SK-MEL-5 (cell line): ENCODE data around the gene CACNA2D1. TPM values are rescaled to one million over a fixed set of nuclear protein-coding genes. Genes with fewer than 3 reads are reported as not detected.
A peak's percentile ranks its signal among the peaks of the same experiment; 100 is the strongest.

Source experiments
- DNase-seq: peaks from one replicate; pipeline ENCODE4 v3.0.0-alpha.2; 2016; ENCODE audit warnings: low read depth, low spot score
- in situ Hi-C: cut with HindIII; loops from 2 replicates; pipeline ENCODE4 v1.10.0; 2016; ENCODE audit warnings: low sequenced_read_pairs, high pct_unique_total_duplicates, low pct_unique_long_range_greater_than_20kb
- total RNA-seq: library from RNA; depleted of rRNA; stranded (reverse); fragments of >200 nt; shearing (Covaris generic); gene quantifications from 2 replicates; pipeline ENCODE4 v1.2.3, GENCODE V29; 2014

The CACNA2D1 gene
- total RNA-seq, 1 experiment from 2014 or later = 10.3 TPM

GRCh38 chr7:82179311-82179710 is 264.3 kb downstream of the CACNA2D1 start:
- in situ Hi-C loops = no loop called here
- DNase-seq = no peak

DNA sequence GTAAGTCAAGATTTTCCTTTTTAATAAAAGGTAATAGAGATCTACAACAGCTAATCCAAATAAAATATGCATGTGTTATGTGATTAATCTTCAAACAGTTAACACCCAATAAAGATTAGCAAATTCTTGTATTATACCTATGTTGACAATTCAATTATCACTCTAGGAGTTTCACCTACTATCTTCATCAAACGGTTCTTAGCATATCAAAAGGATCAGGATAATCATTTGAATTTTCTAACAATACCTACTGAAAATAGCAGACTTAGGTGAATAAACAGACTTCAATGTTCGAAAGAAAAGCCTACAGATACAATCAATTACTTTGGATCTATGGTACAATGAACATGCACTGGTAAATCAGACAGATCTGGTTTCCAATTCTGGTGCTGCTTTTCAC is 268.3 kb downstream of the CACNA2D1 start:
- in situ Hi-C loops = no loop called here
- DNase-seq = no peak

DNA sequence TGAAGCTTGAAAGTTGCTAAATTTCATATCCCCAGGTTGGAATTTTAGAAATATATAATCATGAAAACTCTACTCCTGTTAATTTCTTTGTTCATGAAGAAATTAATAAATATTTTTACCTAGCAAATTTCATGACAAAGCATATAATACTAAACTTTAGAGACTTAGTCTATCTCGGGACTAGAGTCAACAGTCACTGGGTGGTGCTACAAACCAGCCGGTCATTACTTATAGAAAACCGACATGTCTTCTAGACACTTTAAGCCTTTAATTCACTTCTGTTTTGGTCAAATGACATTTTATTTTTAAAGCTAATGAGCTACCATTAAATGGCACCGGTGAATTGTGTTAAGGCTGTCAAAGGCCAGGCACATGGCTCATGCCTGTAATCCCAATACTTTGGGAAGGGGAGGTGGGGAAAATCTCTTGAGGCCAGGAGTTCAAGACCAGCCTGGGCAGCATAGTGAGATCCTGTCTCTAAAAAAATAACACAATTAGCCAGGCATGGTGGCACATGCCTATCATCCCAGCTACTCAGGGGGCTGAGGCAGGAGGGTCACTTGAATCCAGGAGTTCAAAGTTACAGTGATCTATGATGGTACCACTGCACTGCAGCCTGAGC is 270.1 kb downstream of the CACNA2D1 start:
- in situ Hi-C loops = no loop called here
- DNase-seq = peak; percentile 48

DNA sequence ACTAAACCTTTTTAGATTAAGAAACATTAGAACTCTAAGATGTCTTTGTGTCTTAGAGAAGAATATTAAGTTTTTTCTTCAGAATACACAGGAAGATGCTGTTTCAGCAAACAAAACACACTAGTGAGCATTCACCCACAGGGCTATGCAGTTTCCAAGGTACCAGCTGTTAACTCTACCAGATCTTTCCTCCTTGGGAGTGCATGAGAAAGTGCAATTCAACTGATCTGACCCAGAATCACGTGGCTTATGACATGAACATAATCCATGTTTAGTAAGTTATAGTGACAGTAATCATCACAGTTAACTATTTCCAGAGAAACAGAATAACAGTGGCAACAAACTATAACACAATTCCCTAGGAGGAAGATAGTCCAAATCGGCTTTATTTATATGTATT is 270.7 kb downstream of the CACNA2D1 start:
- in situ Hi-C loops = no loop called here

DNA sequence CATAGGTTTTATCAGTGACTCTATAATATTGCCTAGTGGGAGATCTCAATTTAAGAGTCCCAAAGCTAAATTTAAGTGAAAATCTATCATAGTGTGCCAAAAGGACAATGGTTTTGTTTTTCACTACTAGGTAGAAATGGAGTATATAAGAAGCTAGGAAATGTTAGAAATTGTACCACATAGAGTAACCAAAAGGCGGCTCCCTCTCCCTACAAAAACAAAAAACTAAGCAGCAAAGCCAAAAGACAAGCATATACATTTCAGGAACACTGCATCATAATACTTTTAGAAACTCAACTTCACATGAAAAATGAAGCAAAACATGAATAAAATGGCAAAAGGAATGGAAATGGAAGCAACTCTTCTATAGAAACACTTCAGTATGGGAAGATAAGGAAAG is 271.6 kb downstream of the CACNA2D1 start:
- peak; percentile 54 for DNase-seq
- in situ Hi-C loops = no loop called here

More for the DNA sequence above, 270.7 kb downstream of the CACNA2D1 start:
- peak; percentile 73 for DNase-seq

GRCh38 chr7:82167558-82168314 is 275.8 kb downstream of the CACNA2D1 start:
- in situ Hi-C loops = no loop called here
- DNase-seq = no peak

- in situ Hi-C loops = no loop called here
- DNase-seq = no peak
Measured at GRCh38 chr7:82166260-82167015, 277.1 kb downstream of the CACNA2D1 start.

DNA sequence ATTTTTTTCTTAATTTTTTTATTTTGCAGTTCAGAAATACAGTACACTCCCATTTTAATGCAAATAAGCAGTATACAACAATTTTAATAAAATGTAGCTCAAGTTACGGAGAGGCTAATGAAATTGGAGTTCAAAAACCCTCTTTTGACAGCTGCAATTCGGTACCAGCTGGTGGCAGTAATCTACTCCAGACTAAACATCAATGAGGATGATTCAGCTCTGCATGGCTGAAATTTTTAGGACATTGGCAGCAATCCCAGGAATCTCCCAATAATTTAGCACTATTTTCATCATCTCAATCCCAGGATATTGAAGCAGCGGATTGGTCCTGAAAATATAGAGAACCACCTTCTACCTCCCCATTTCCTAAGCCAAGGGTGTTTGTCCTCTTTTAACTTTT is 278.8 kb downstream of the CACNA2D1 start:
- peak; percentile 59 for DNase-seq
- in situ Hi-C loops = no loop called here

GRCh38 chr7:82164410-82164809 is 279.2 kb downstream of the CACNA2D1 start:
- in situ Hi-C loops = no loop called here
- DNase-seq = no peak

GRCh38 chr7:82163586-82163985 is 280.0 kb downstream of the CACNA2D1 start:
- in situ Hi-C loops = no loop called here
- no peak for DNase-seq

GRCh38 chr7:82162289-82162688 is 281.3 kb downstream of the CACNA2D1 start:
- in situ Hi-C loops = no loop called here
- DNase-seq = no peak

- DNase-seq = no peak
- in situ Hi-C loops = no loop called here
Measured at GRCh38 chr7:82158327-82158726, 285.2 kb downstream of the CACNA2D1 start.

DNA sequence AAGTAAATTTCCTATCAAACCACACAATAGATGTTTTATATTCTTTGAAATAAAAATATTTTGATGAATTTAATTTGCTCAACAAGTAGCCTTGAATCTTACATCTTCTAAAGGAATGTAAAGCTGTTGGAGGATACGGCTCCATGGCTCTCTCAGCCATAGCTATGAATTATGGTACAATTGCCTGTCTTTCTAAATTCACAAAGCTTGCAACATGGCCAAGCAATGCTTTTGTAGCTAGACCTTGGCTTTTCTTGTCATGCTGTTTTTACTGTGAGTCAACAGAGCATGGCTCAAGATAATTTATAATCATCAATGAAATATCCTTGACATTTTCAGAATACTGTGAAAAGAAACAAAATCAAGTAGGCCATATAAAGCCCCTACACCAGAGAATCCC is 286.7 kb downstream of the CACNA2D1 start:
- in situ Hi-C loops = no loop called here
- DNase-seq = no peak

DNA sequence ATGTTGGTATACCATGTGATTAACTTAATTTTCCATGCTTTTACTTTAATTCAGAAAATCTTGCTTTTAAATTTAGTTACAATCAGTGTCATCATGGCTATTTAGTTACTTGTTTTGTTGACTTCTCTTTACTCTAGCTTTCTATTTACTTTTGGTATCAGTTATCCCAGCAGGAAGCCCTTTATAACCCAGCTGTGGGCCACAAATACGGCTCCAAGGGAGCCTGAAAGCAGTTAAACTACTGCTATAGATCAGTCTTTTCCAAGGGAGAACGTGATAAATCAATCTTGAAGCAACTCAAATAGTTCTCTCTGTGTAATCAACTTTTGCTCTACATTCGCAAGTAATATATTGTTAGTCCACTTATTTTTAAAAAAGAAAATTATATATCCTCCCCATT is 287.4 kb downstream of the CACNA2D1 start:
- in situ Hi-C loops = no loop called here
- DNase-seq = no peak

GRCh38 chr7:82154728-82155127 is 288.8 kb downstream of the CACNA2D1 start:
- in situ Hi-C loops = no loop called here
- no peak for DNase-seq

GRCh38 chr7:82153776-82154175 is 289.8 kb downstream of the CACNA2D1 start:
- in situ Hi-C loops = no loop called here

GRCh38 chr7:82152858-82153257 is 290.7 kb downstream of the CACNA2D1 start:
- in situ Hi-C loops = no loop called here
- no peak for DNase-seq

More at GRCh38 chr7:82153776-82154175, 289.8 kb downstream of the CACNA2D1 start:
- no peak for DNase-seq

DNA sequence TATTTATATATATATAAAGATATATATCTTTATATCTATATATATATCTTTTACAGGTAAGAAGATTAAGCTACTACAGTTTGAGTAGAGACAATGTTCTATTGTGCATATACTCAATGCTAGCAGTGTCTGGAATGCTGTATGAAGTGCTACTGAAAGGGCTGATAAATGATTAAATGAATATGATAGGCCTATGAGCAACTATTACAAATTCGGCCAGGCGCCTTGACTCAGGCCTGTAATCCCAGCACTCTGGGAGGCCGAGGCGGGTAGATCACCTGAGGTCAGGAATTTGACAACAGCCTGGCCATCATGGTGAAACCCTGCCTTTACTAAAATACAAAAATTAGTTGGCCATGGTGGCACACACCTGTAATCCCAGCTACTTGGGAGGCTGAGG is 297.1 kb downstream of the CACNA2D1 start:
- in situ Hi-C loops = no loop called here
- DNase-seq = no peak
